Activated B cell treated with CpG ODN at 0.5 μM for 24 hours (primary cell): ENCODE data around the gene S100A5. TPM values are rescaled to one million over a fixed set of nuclear protein-coding genes. Genes with fewer than 3 reads are reported as not detected.
"Not testable (repeated sequence)": the region's sequence is repeated elsewhere in the genome, so short reads cannot be mapped to it uniquely, and the experiment has no call there.

Experiments
- ATAC-seq: fragments of 200-7000 bp; cut with Tn5 transposase; one replicate; pipeline ENCODE4 v1.10.0; 2021; ENCODE audit warnings: low read depth, mild to moderate bottlenecking, moderate library complexity
- CTCF ChIA-PET: fragments of 350-600 bp; sonication (Branson Sonifier 250); formaldehyde crosslinking; loops from one replicate; lab custom pipeline; 2021; ENCODE audit warnings: antibody characterized with exemption; lab: Charles Lee
- POLR2A ChIA-PET: fragments of 350-600 bp; sonication (Branson Sonifier 250); formaldehyde crosslinking; loops from one replicate; lab custom pipeline; 2021; ENCODE audit warnings: antibody characterized with exemption; lab: Charles Lee
- DNase-seq: peaks from one replicate; pipeline ENCODE4 v3.0.0; 2022
- H3K27ac Mint-ChIP-seq: one replicate; pipeline ENCODE4 v1.8.0; 2020; ENCODE audit warnings: mixed read lengths
- H3K27me3 Mint-ChIP-seq: one replicate; pipeline ENCODE4 v1.8.0; 2021; ENCODE audit warnings: mixed read lengths
- H3K36me3 Mint-ChIP-seq: one replicate; pipeline ENCODE4 v1.8.0; 2021; ENCODE audit warnings: low read depth, mixed read lengths
- H3K4me1 Mint-ChIP-seq: one replicate; pipeline ENCODE4 v1.8.0; 2021; ENCODE audit warnings: mixed read lengths
- H3K4me3 Mint-ChIP-seq: one replicate; pipeline ENCODE4 v1.8.0; 2020; ENCODE audit warnings: mild to moderate bottlenecking, mixed read lengths
- H3K9me3 Mint-ChIP-seq: one replicate; pipeline ENCODE4 v1.8.0; 2020; ENCODE audit warnings: mixed read lengths
- intact Hi-C: fragments of 100-400 bp; cut with micrococcal nuclease; formaldehyde crosslinking; loops from one replicate; pipeline ENCODE4 v1.15.1; 2024
- total RNA-seq: library from RNA; stranded (reverse); gene quantifications from 2 replicates; pipeline ENCODE4 v1.2.3, GENCODE V29; 2022
- TF ChIP-seq, protein P1 (sequence below): fragments of 200-600 bp; IDR thresholded peaks from one replicate; pipeline ENCODE4 v1.8.0; 2022; ENCODE audit warnings: antibody characterized with exemption, mild to moderate bottlenecking

S100A5 gene
- total RNA-seq, 1 donor from 2014 or later = 0.51 TPM

- ATAC-seq (no peak), DNase-seq (no peak)
- TF ChIP-seq, protein P1, sequence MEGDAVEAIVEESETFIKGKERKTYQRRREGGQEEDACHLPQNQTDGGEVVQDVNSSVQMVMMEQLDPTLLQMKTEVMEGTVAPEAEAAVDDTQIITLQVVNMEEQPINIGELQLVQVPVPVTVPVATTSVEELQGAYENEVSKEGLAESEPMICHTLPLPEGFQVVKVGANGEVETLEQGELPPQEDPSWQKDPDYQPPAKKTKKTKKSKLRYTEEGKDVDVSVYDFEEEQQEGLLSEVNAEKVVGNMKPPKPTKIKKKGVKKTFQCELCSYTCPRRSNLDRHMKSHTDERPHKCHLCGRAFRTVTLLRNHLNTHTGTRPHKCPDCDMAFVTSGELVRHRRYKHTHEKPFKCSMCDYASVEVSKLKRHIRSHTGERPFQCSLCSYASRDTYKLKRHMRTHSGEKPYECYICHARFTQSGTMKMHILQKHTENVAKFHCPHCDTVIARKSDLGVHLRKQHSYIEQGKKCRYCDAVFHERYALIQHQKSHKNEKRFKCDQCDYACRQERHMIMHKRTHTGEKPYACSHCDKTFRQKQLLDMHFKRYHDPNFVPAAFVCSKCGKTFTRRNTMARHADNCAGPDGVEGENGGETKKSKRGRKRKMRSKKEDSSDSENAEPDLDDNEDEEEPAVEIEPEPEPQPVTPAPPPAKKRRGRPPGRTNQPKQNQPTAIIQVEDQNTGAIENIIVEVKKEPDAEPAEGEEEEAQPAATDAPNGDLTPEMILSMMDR = no peak
- Mint-ChIP-seq H3K27ac (no peak overlapping the region), H3K9me3 (no peaks in the 10 kb centered on the region), H3K4me3 (no peak overlapping the region), H3K36me3 (no peaks in the 10 kb centered on the region), H3K27me3 (no peaks in the 10 kb centered on the region), H3K4me1 (peaks cover 7% of the 10 kb centered on the region)
- intact Hi-C loops = no loop called here
- ChIA-PET POLR2A (no interaction called here), CTCF (no interaction called here)
Measured at GRCh38 chr1:153527683-153528040, 13.1 kb downstream of the S100A5 start.

GRCh38 chr1:153527023-153527682, 13.6 kb downstream of the S100A5 start:
- DNase-seq (no peak), ATAC-seq (no peak)
- H3K4me3 Mint-ChIP-seq = no peak overlapping the region
- intact Hi-C loops = no loop called here
- H3K9me3 Mint-ChIP-seq = no peaks in the 10 kb centered on the region
- H3K36me3 Mint-ChIP-seq = no peaks in the 10 kb centered on the region
- TF ChIP-seq, protein P1 = no peak
- no peak overlapping the region for H3K27ac Mint-ChIP-seq
- H3K4me1 Mint-ChIP-seq = peaks cover 1% of the 10 kb centered on the region
- ChIA-PET CTCF (no interaction called here), POLR2A (interaction anchor here (1.5 kb wide), 1 partner anchor 9 kb away, joined by 6 read pairs; the partner anchor contains the start of gene S100A6)
- no peaks in the 10 kb centered on the region for H3K27me3 Mint-ChIP-seq

DNA sequence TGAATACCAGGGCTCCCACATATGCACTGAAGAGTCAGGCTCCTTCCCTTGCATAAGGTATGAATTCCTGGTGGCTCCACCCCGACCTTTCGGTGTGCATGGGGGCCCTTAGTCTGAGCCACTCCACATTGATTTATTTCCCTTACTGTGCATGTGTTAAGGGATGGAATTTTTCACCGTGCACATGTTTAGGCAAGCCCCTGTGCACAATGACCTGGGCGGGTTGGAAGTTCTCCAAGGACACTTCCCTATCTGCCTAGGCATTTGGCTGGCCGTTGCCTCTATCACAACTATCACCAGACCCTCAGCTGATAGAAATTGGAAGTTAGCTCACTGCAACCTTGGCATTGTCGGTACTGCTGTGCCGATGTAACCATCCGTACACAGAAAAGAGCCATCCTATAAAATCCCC, 14.6 kb downstream of the S100A5 start:
- intact Hi-C loops = no loop called here
- DNase-seq (no peak), ATAC-seq (no peak)
- ChIA-PET POLR2A (interaction anchor here (0.9 to 1.5 kb wide), 2 partner anchors 10 to 108 kb away, joined by 3 to 6 read pairs; partner anchors contain the start of genes CHTOP and S100A6), CTCF (interaction anchor here (0.8 to 0.9 kb wide), 2 partner anchors 16 to 50 kb away, joined by 3 read pairs; no protein-coding TSS in a partner anchor)
- Mint-ChIP-seq H3K27ac (no peak overlapping the region), H3K27me3 (no peaks in the 10 kb centered on the region), H3K4me3 (no peak overlapping the region), H3K36me3 (no peaks in the 10 kb centered on the region), H3K4me1 (no peaks in the 10 kb centered on the region), H3K9me3 (no peaks in the 10 kb centered on the region)
- TF ChIP-seq, protein P1 = no peak

GRCh38 chr1:153525088-153525728, 15.5 kb downstream of the S100A5 start:
- TF ChIP-seq, protein P1 = no peak
- H3K27ac Mint-ChIP-seq = no peak overlapping the region
- CTCF ChIA-PET = interaction anchor here (0.8 to 0.9 kb wide), 2 partner anchors 15 to 51 kb away, joined by 3 read pairs; no protein-coding TSS in a partner anchor
- ATAC-seq (no peak), DNase-seq (no peak)
- intact Hi-C loops = no loop called here
- POLR2A ChIA-PET = interaction anchor here (0.6 to 1.1 kb wide), 5 partner anchors 10 to 690 kb away, joined by 3 read pairs; partner anchors contain the start of genes CHTOP, RAB13 and S100A6
- no peaks in the 10 kb centered on the region for H3K36me3 Mint-ChIP-seq
- peaks cover 1% of the 10 kb centered on the region for H3K27me3 Mint-ChIP-seq
- no peaks in the 10 kb centered on the region for H3K4me1 Mint-ChIP-seq
- H3K4me3 Mint-ChIP-seq = no peak overlapping the region
- no peaks in the 10 kb centered on the region for H3K9me3 Mint-ChIP-seq

- H3K27ac Mint-ChIP-seq, ATAC-seq, H3K9me3 Mint-ChIP-seq, H3K27me3 Mint-ChIP-seq, intact Hi-C loops, H3K4me3 Mint-ChIP-seq, H3K4me1 Mint-ChIP-seq, DNase-seq, POLR2A ChIA-PET, H3K36me3 Mint-ChIP-seq, CTCF ChIA-PET: not testable (repeated sequence)
Measured at GRCh38 chr1:153522353-153523048, 18.2 kb downstream of the S100A5 start.

DNA sequence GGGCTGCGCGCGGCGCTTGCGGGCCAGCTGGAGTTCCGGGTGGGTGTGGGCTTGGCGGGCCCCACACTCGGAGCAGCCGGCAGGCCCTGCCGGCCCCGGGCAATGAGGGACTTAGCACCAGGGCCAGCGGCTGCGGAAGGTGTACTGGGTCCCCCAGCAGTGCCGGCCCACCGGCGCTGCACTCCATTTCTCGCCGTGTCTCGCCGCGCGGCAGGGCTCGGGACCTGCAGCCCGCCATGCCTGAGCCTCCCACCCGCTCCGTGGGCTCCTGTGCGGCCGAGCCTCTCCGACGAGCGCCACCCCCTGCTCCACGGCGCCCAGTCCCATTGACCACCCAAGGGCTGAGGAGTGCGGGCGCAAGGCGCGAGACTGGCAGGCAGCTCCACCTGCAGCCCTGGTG, 18.9 kb downstream of the S100A5 start:
- H3K36me3 Mint-ChIP-seq, H3K4me1 Mint-ChIP-seq, H3K4me3 Mint-ChIP-seq, H3K9me3 Mint-ChIP-seq, intact Hi-C loops, H3K27me3 Mint-ChIP-seq, H3K27ac Mint-ChIP-seq, ATAC-seq, DNase-seq: not testable (repeated sequence)
- ChIA-PET CTCF (interaction anchor here (1.7 to 2.1 kb wide), 2 partner anchors 11 to 27 kb away, joined by 6 to 9 read pairs; no protein-coding TSS in a partner anchor), POLR2A (interaction anchor here (1.3 kb wide), 1 partner anchor 59 kb away, joined by 4 read pairs; no protein-coding TSS in a partner anchor)
